ENCODE results near the gene OTUB2. TPM values are rescaled to one million over a fixed set of nuclear protein-coding genes. Genes with fewer than 3 reads are reported as not detected.

The OTUB2 gene
- total and polyA plus RNA-seq, 2 of the 8 experiments (the other 6 are each of a cell fraction or from before 2014, with no cell fraction given) = 2.2 to 4.2 TPM

DNA sequence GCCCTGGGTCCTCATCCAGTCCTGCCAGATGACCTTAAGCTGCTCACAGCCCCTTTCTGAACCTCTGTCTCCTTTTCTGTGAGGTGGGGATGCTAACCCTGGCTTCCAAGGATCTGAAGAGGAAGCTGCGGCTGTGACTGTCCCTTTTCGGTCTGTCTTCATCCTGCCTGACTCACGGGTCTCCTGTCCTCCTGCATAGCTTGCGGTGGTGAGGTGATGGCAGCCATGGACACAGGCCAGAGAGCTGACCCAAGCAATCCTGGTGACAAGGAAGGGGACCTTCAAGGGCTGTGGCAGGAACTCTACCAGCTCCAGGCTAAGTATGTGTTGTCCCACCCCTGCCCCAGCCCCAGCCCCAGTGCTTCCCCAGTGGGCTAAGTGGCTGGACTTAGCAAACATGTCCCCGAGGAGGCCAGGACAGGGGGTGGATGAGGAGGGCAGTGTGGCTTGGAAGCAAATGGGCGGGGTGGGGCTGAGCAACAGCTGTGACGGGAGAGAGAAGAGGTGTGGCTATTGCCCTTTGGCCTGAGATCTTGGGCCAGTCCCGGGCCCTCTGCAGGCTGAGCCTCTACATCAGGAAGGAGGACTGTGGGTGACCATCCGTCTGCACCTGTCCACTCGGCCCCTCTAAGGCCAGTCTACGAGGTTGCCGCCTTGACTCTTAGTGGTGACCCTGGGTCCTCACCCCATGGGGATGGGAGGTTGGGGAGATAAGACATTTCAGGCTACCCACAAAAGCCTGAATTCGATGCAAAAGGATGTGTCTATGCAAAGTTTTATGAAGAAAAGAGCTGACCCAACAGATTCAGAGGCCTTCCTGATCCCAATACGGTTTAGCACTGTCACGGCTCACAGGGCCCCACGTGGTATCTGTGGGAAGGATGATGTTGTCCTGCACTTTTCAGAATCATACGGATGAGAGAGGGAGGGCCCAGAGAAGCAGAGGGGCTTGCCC lies 27.9 kb upstream of the OTUB2 start (continued):
- no peak for TF ChIP-seq BCL11A (IDR thresholded peaks at IDR 0.05; ENCODE audit: low read depth in 2 of 2, low read length in 2 of 2)
- no peak for TF ChIP-seq CREB1 (IDR thresholded peaks at IDR 0.05)

All from H1 (cell line).